IMR-90 (cell line): Measurements from ENCODE around the gene NDUFS2. TPM values are rescaled to one million over a fixed set of nuclear protein-coding genes. Genes with fewer than 3 reads are reported as not detected.

Experiments
- ATAC-seq: fragments of 200-7000 bp; cut with Tn5 transposase; 2 replicates; pipeline ENCODE4 v1.9.1; 2020; ENCODE audit warnings: low read depth, mild to moderate bottlenecking, moderate library complexity
- BruUV-seq: library from RNA; stranded (reverse); fragments of 400-500 nt; replicated peaks from 2 replicates; lab custom pipeline; 2021; lab: Mats Ljungman, UMichigan
- CTCF ChIA-PET: fragments of 300-600 bp; formaldehyde crosslinking; extraction: SDS; loops from one replicate; lab custom pipeline; 2021; ENCODE audit warnings: antibody characterized with exemption; lab: Yijun Ruan, JAX
- POLR2A ChIA-PET: fragments of 300-600 bp; sonication (Branson Sonifier 250); formaldehyde crosslinking; loops from one replicate; lab custom pipeline; 2022; ENCODE audit warnings: antibody characterized with exemption; ENCODE audit not compliant: unreplicated experiment; lab: Charles Lee
- DNase-seq: peaks from one replicate; pipeline ENCODE4 v3.0.0; 2013
- H2AFZ ChIP-seq: replicated peaks from 2 replicates; pipeline ENCODE3; 2013; ENCODE audit warnings: low read length, mild to moderate bottlenecking; ENCODE audit not compliant: poor library complexity
- H2AK5ac ChIP-seq: 2 replicates; pipeline ENCODE4 v1.6.1; 2013; ENCODE audit warnings: low read depth, low read length, inconsistent platforms
- H2AK9ac ChIP-seq: replicated peaks from 2 replicates; pipeline ENCODE3; 2013; ENCODE audit warnings: mild to moderate bottlenecking, low read depth, low read length, moderate library complexity; ENCODE audit not compliant: poor library complexity
- H2BK120ac ChIP-seq: 2 replicates; pipeline ENCODE4 v1.6.1; 2013; ENCODE audit warnings: low read depth, low read length, inconsistent platforms
- H2BK15ac ChIP-seq: 3 replicates; pipeline ENCODE4 v1.6.1; 2013; ENCODE audit warnings: low read depth, low read length, inconsistent platforms
- H2BK20ac ChIP-seq: 2 replicates; pipeline ENCODE4 v1.6.1; 2013; ENCODE audit warnings: low read depth, mild to moderate bottlenecking, inconsistent platforms, low read length, moderate library complexity
- H2BK5ac ChIP-seq: 2 replicates; pipeline ENCODE4 v1.6.1; 2013; ENCODE audit warnings: mild to moderate bottlenecking, low read depth, low read length, inconsistent platforms; ENCODE audit not compliant: poor library complexity, severe bottlenecking
- H3K14ac ChIP-seq: replicated peaks from 2 replicates; pipeline ENCODE4 v1.6.1; 2013; ENCODE audit warnings: low read depth, low read length, inconsistent platforms
- H3K18ac ChIP-seq: 2 replicates; pipeline ENCODE4 v1.6.1; 2013; ENCODE audit warnings: low read depth, low read length, control low read depth
- H3K23ac ChIP-seq: 2 replicates; pipeline ENCODE4 v1.6.1; 2013; ENCODE audit warnings: low read depth, low read length, inconsistent platforms
- H3K27ac ChIP-seq: 2 replicates; pipeline ENCODE4 v1.5.1; 2013; ENCODE audit warnings: mild to moderate bottlenecking, control low read depth, low read length; ENCODE audit not compliant: insufficient read depth
- H3K27me3 ChIP-seq: 2 replicates; pipeline ENCODE4 v1.6.1; 2013; ENCODE audit warnings: low read length; ENCODE audit not compliant: control insufficient read depth, insufficient read depth
- H3K36me3 ChIP-seq: 2 replicates; pipeline ENCODE4 v1.6.1; 2013; ENCODE audit warnings: low read length, mixed read lengths; ENCODE audit not compliant: control insufficient read depth, insufficient read depth
- H3K4ac ChIP-seq: 2 replicates; pipeline ENCODE4 v1.6.1; 2013; ENCODE audit warnings: low read depth, low read length, inconsistent platforms
- H3K4me1 ChIP-seq: 2 replicates; pipeline ENCODE4 v1.6.1; 2013; ENCODE audit warnings: low read length, mixed read lengths; ENCODE audit not compliant: control insufficient read depth, insufficient read depth
- H3K4me2 ChIP-seq: 2 replicates; pipeline ENCODE4 v1.6.1; 2013; ENCODE audit warnings: low read depth, mild to moderate bottlenecking, control low read depth, low read length, moderate library complexity
- H3K4me3 ChIP-seq: 2 replicates; pipeline ENCODE4 v1.5.1; 2013; ENCODE audit warnings: low read depth, mild to moderate bottlenecking, control low read depth, low read length, moderate library complexity; ENCODE audit not compliant: insufficient read depth
- H3K56ac ChIP-seq: 2 replicates; pipeline ENCODE4 v1.6.1; 2013; ENCODE audit warnings: low read length, inconsistent platforms; ENCODE audit not compliant: insufficient read depth; ENCODE audit errors: extremely low read depth
- H3K79me1 ChIP-seq, 2 experiments: 2 replicates each; pipeline ENCODE4 v1.6.1; 2013; ENCODE audit warnings: low read length in 2 of 2, inconsistent platforms in 1 of 2, low read depth in 1 of 2
- H3K9ac ChIP-seq: 2 replicates; pipeline ENCODE4 v1.6.1; 2013; ENCODE audit warnings: low read depth, low read length, control low read depth
- H3K9me1 ChIP-seq: 2 replicates; pipeline ENCODE4 v1.6.1; 2013; ENCODE audit warnings: low read length, inconsistent platforms; ENCODE audit not compliant: insufficient read depth
- H3K9me3 ChIP-seq: 2 replicates; pipeline ENCODE4 v1.6.1; 2013; ENCODE audit warnings: low read length; ENCODE audit not compliant: control insufficient read depth, insufficient read depth
- H4K20me1 ChIP-seq: 2 replicates; pipeline ENCODE4 v1.6.1; 2013; ENCODE audit warnings: low read length, inconsistent platforms; ENCODE audit not compliant: insufficient read depth
- H4K5ac ChIP-seq: 2 replicates; pipeline ENCODE4 v1.6.1; 2013; ENCODE audit warnings: mild to moderate bottlenecking, low read depth, low read length, control low read depth
- H4K8ac ChIP-seq, 2 experiments: 2 replicates each; pipeline ENCODE4 v1.6.1; 2013; ENCODE audit warnings: low read depth in 2 of 2, low read length in 2 of 2, control low read depth in 1 of 2, inconsistent platforms in 1 of 2
- H4K91ac ChIP-seq: 2 replicates; pipeline ENCODE4 v1.6.1; 2013; ENCODE audit warnings: low read depth, low read length, inconsistent platforms; ENCODE audit not compliant: insufficient read depth
- BHLHE40 ChIP-seq: fragments of 150-350 bp; IDR thresholded peaks from 2 replicates; pipeline ENCODE4 v1.6.1; 2016; ENCODE audit warnings: mild to moderate bottlenecking, low read depth, low read length
- CEBPB ChIP-seq: IDR thresholded peaks from 2 replicates; pipeline ENCODE4 v1.6.1; 2012; ENCODE audit warnings: low read depth, low read length, improper control_type of control experiment
- CHD1 ChIP-seq: IDR thresholded peaks from 2 replicates; pipeline ENCODE4 v1.6.1; 2012; ENCODE audit warnings: low read depth, low read length, improper control_type of control experiment
- FOS ChIP-seq: fragments of 150-350 bp; IDR thresholded peaks from 2 replicates; pipeline ENCODE4 v1.6.1; 2016; ENCODE audit warnings: low read depth, low read length
- MAFK ChIP-seq: IDR thresholded peaks from 2 replicates; pipeline ENCODE4 v1.6.1; 2012; ENCODE audit warnings: low read depth, low read length, improper control_type of control experiment
- MAZ ChIP-seq: IDR thresholded peaks from 2 replicates; pipeline ENCODE4 v1.6.1; 2012; ENCODE audit warnings: low read depth, mild to moderate bottlenecking, low read length, improper control_type of control experiment, moderate library complexity, borderline replicate concordance
- MXI1 ChIP-seq: IDR thresholded peaks from 2 replicates; pipeline ENCODE4 v1.6.1; 2012; ENCODE audit warnings: low read depth, mild to moderate bottlenecking, low read length, moderate library complexity, borderline replicate concordance
- NFE2L2 ChIP-seq: fragments of 150-350 bp; IDR thresholded peaks from 2 replicates; pipeline ENCODE4 v1.6.1; 2016; ENCODE audit warnings: low read depth, mild to moderate bottlenecking, low read length
- POLR2A ChIP-seq: IDR thresholded peaks from 2 replicates; pipeline ENCODE4 v1.6.1; 2012; ENCODE audit warnings: mild to moderate bottlenecking, low read depth, low read length
- RAD21 ChIP-seq: IDR thresholded peaks from 2 replicates; pipeline ENCODE4 v1.6.1; 2012; ENCODE audit warnings: low read length, improper control_type of control experiment
- RCOR1 ChIP-seq: IDR thresholded peaks from 2 replicates; pipeline ENCODE4 v1.6.1; 2012; ENCODE audit warnings: mild to moderate bottlenecking, low read length, improper control_type of control experiment; ENCODE audit not compliant: insufficient replicate concordance
- RFX5 ChIP-seq: IDR thresholded peaks from 2 replicates; pipeline ENCODE4 v1.8.0; 2012; ENCODE audit warnings: low read depth, mild to moderate bottlenecking, low read length, moderate library complexity
- SMC3 ChIP-seq: fragments of 150-350 bp; IDR thresholded peaks from 2 replicates; pipeline ENCODE4 v1.6.1; 2016; ENCODE audit warnings: low read depth, mild to moderate bottlenecking, antibody characterized with exemption, low read length, moderate library complexity
- WGBS, 2 experiments: methylation state at CpG; one replicate each; pipeline versions ENCODE4 v1.1.5 to v1.1.7; 2013; ENCODE audit warnings: missing lambda C conversion rate in 2 of 2; ENCODE audit not compliant: insufficient read length in 1 of 2; ENCODE audit errors: extremely low coverage in 2 of 2; 5-methylcytosine and 5-hydroxymethylcytosine counted together
- dilution Hi-C: fragments of 300-500 bp; cut with HindIII; formaldehyde crosslinking; loops from one replicate; pipeline ENCODE4 v1.14.3; 2018; ENCODE audit warnings: low sequenced_read_pairs; ENCODE audit not compliant: unreplicated experiment
- in situ Hi-C: fragments of 300-500 bp; cut with MboI; formaldehyde crosslinking; loops from 3 replicates; pipeline ENCODE4 v1.14.3; 2019; ENCODE audit warnings: low sequenced_read_pairs, inconsistent platforms, mixed read lengths
- intact Hi-C: fragments of 100-400 bp; cut with micrococcal nuclease; formaldehyde crosslinking; loops from 2 replicates; pipeline ENCODE4 v1.10.0; 2022
- polyA plus RNA-seq, 3 experiments: library from polyadenylated mRNA; depleted of rRNA; stranded (reverse); fragments of >200 nt; gene quantifications; 2 replicates each; pipeline ENCODE4 v1.2.3, GENCODE V29; 2012; ENCODE audit warnings: low replicate concordance in 1 of 3
- total RNA-seq: library from RNA; depleted of rRNA; stranded (reverse); fragments of >200 nt; gene quantifications from 2 replicates; pipeline ENCODE4 v1.2.3, GENCODE V29; 2012
- TF ChIP-seq, protein P1 (sequence below): fragments of 150-350 bp; IDR thresholded peaks from 2 replicates; pipeline ENCODE4 v1.6.1; 2017; ENCODE audit warnings: mild to moderate bottlenecking, antibody characterized with exemption, low read length, low read depth
- TF ChIP-seq, protein P2 (sequence below): fragments of 150-350 bp; IDR thresholded peaks from 2 replicates; pipeline ENCODE4 v1.6.1; 2016; ENCODE audit warnings: low read depth, mild to moderate bottlenecking, low read length, moderate library complexity, borderline replicate concordance
- TF ChIP-seq, protein P3 (sequence below): conservative IDR thresholded peaks from 2 replicates; pipeline ENCODE4 v1.5.1; 2012; ENCODE audit warnings: mild to moderate bottlenecking, low read depth, low read length, improper control_type of control experiment

Gene NDUFS2
- total and polyA plus RNA-seq, 2 of the 4 experiments (the other 2 are of a cell fraction) = 85.5 to 101 TPM

DNA sequence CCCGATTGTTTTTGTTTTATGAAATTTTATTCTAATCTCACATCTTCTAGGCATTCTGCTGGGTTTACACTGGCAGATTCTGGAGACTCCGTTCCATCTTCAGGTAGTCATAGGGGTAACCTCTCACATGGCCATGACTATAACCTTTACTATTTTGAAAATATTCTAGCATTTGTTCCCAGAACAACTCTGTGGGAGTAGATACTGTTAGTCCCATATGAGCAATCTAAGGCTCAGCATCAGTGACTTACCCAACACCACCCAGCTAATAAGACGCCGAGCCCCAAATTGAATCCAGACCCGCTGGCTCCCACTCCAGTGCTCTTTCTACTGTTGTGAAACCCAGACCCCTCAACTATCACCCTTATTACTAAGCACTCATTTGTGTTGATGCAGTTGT lies 13.1 kb upstream of the NDUFS2 start:
- no peak for ATAC-seq
- WGBS, 2 experiments = no CpG with 5 or more reads among the region's 5 CpGs
- no peak overlapping the region for H3K9ac ChIP-seq

More for the DNA sequence above, 13.1 kb upstream of the NDUFS2 start:
- in situ Hi-C loops = no loop called here
- no peak overlapping the region for H3K4ac ChIP-seq
- H3K36me3 ChIP-seq = no peaks in the 10 kb centered on the region
- no peak overlapping the region for H2AK9ac ChIP-seq
- H4K20me1 ChIP-seq = no peaks in the 10 kb centered on the region
- ChIA-PET CTCF (no interaction called here), POLR2A (no interaction called here)
- no peak overlapping the region for H2AFZ ChIP-seq
- no peak overlapping the region for H3K14ac ChIP-seq
- H3K79me1 ChIP-seq = no peaks in the 10 kb centered on the region
- H2AK5ac ChIP-seq = no peak overlapping the region
- H2BK5ac ChIP-seq = no peak overlapping the region
- no TSS peak for BruUV-seq
- no peak overlapping the region for H3K4me2 ChIP-seq
- TF ChIP-seq FOS (no peak), CEBPB (no peak), RCOR1 (no peak), MAFK (no peak), CHD1 (no peak), MAZ (no peak), POLR2A (no peak), BHLHE40 (no peak), RFX5 (no peak), RAD21 (no peak), NFE2L2 (no peak), SMC3 (no peak), MXI1 (no peak)
- TF ChIP-seq, protein P1, sequence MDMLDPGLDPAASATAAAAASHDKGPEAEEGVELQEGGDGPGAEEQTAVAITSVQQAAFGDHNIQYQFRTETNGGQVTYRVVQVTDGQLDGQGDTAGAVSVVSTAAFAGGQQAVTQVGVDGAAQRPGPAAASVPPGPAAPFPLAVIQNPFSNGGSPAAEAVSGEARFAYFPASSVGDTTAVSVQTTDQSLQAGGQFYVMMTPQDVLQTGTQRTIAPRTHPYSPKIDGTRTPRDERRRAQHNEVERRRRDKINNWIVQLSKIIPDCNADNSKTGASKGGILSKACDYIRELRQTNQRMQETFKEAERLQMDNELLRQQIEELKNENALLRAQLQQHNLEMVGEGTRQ = no peak
- TF ChIP-seq, protein P2, sequence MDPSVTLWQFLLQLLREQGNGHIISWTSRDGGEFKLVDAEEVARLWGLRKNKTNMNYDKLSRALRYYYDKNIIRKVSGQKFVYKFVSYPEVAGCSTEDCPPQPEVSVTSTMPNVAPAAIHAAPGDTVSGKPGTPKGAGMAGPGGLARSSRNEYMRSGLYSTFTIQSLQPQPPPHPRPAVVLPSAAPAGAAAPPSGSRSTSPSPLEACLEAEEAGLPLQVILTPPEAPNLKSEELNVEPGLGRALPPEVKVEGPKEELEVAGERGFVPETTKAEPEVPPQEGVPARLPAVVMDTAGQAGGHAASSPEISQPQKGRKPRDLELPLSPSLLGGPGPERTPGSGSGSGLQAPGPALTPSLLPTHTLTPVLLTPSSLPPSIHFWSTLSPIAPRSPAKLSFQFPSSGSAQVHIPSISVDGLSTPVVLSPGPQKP = no peak
- TF ChIP-seq, protein P3, sequence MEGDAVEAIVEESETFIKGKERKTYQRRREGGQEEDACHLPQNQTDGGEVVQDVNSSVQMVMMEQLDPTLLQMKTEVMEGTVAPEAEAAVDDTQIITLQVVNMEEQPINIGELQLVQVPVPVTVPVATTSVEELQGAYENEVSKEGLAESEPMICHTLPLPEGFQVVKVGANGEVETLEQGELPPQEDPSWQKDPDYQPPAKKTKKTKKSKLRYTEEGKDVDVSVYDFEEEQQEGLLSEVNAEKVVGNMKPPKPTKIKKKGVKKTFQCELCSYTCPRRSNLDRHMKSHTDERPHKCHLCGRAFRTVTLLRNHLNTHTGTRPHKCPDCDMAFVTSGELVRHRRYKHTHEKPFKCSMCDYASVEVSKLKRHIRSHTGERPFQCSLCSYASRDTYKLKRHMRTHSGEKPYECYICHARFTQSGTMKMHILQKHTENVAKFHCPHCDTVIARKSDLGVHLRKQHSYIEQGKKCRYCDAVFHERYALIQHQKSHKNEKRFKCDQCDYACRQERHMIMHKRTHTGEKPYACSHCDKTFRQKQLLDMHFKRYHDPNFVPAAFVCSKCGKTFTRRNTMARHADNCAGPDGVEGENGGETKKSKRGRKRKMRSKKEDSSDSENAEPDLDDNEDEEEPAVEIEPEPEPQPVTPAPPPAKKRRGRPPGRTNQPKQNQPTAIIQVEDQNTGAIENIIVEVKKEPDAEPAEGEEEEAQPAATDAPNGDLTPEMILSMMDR = no peak
- H3K27ac ChIP-seq = no peak overlapping the region
- H3K4me3 ChIP-seq = no peak overlapping the region
- H3K27me3 ChIP-seq = no peaks in the 10 kb centered on the region
- H3K4me1 ChIP-seq = peaks cover 3% of the 10 kb centered on the region
- no peak overlapping the region for H4K5ac ChIP-seq
- H3K23ac ChIP-seq = no peak overlapping the region
- no peak overlapping the region for H4K8ac ChIP-seq
- intact Hi-C loops = no loop called here
- no peaks in the 10 kb centered on the region for H3K9me3 ChIP-seq
- no peak overlapping the region for H3K18ac ChIP-seq
- H2BK120ac ChIP-seq = no peak overlapping the region
- H2BK20ac ChIP-seq = no peak overlapping the region
- 0 out of 2 replicates have a peak, but pooled peaks cover 3% of the 10 kb centered on the region for H3K9me1 ChIP-seq
- no peak overlapping the region for H3K56ac ChIP-seq
- DNase-seq = no peak
- no peak overlapping the region for H4K91ac ChIP-seq
- H2BK15ac ChIP-seq = no peak overlapping the region
- dilution Hi-C loops = no loop called here
